ENCODE results near the gene OR52L1.

DNA sequence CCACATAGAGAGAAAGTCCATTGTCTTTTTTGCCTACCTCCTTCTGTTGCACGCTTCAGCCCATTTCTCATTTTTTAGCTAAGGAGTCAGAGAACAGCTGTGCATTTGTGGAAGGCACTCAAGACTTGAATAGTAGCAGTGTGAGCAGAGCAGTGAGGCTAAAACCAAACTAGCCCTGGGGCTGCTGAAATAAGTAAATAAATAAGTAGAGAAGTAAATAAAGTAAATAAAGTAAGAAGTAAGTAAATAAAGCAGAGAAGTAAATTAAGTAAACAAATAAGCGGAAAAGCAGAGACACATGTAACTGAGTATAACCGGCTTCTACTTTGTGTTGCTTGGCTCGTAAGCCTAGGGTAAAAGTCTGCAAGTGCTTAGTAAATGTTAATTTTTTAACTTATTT is 2.4 kb upstream of the OR52L1 start:
- TF ChIP-seq ZNF670 (tag by site-specific recombination; IDR thresholded peaks at IDR 0.05; ENCODE audit: low read depth) (no peak), ZSCAN23 (tag by site-specific recombination; IDR thresholded peaks at IDR 0.05) (no peak)
- TF ChIP-seq, protein P1, sequence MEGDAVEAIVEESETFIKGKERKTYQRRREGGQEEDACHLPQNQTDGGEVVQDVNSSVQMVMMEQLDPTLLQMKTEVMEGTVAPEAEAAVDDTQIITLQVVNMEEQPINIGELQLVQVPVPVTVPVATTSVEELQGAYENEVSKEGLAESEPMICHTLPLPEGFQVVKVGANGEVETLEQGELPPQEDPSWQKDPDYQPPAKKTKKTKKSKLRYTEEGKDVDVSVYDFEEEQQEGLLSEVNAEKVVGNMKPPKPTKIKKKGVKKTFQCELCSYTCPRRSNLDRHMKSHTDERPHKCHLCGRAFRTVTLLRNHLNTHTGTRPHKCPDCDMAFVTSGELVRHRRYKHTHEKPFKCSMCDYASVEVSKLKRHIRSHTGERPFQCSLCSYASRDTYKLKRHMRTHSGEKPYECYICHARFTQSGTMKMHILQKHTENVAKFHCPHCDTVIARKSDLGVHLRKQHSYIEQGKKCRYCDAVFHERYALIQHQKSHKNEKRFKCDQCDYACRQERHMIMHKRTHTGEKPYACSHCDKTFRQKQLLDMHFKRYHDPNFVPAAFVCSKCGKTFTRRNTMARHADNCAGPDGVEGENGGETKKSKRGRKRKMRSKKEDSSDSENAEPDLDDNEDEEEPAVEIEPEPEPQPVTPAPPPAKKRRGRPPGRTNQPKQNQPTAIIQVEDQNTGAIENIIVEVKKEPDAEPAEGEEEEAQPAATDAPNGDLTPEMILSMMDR (tag by site-specific recombination; IDR thresholded peaks at IDR 0.05): no peak

Measured in HEK293 (cell line).